Retina (tissue), 1 donor: Measurements from ENCODE around the gene HAUS5.
"Not testable (repeated sequence)": the region's sequence is repeated elsewhere in the genome, so short reads cannot be mapped to it uniquely, and the experiment has no call there.

Experiments used
- DNase-seq: peaks from one replicate; pipeline ENCODE4 v3.0.0-alpha.2; 2016

The HAUS5 gene, protein sequence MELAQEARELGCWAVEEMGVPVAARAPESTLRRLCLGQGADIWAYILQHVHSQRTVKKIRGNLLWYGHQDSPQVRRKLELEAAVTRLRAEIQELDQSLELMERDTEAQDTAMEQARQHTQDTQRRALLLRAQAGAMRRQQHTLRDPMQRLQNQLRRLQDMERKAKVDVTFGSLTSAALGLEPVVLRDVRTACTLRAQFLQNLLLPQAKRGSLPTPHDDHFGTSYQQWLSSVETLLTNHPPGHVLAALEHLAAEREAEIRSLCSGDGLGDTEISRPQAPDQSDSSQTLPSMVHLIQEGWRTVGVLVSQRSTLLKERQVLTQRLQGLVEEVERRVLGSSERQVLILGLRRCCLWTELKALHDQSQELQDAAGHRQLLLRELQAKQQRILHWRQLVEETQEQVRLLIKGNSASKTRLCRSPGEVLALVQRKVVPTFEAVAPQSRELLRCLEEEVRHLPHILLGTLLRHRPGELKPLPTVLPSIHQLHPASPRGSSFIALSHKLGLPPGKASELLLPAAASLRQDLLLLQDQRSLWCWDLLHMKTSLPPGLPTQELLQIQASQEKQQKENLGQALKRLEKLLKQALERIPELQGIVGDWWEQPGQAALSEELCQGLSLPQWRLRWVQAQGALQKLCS

DNA sequence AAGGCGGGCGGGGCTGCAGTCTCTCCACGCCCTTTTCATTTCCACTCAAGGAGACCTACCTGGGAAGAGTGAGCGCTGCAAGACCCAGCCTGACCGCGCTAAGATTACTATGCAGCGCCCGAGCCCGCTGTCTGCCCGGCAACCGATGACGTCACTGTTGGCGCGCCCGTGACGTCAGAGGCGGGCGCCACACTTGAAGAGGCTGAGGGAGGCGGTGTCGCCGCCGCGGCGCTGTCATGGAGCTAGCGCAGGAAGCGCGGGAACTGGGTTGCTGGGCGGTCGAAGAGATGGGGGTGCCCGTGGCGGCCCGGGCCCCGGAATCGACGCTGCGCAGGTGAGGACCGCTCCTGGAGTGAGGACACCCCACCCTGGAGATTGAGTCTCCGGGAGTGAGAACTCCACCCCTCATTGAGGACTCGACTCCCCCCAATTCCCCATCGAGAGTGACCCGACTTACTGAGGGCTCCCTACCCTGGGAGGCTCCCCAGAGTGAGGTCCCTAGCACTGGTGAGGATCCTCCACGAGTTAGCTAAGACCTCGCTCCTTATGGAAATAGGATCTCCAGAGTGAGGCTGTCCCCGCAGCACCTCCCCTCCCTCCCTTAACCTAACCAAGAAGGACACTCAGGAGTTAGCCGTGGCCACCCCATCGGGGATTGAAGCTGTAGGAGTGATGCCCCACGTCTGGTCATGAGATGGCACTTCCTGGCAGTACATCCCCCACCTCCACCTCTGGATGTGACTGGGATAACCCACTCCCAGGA lies at the start of gene HAUS5:
Gene HAUS5, plus strand, starts transcription at position 177 of the 763 bp plus-strand sequence. Its CDS starts 60 bp downstream, at position 237.
- DNase-seq = peak; percentile 98

DNA sequence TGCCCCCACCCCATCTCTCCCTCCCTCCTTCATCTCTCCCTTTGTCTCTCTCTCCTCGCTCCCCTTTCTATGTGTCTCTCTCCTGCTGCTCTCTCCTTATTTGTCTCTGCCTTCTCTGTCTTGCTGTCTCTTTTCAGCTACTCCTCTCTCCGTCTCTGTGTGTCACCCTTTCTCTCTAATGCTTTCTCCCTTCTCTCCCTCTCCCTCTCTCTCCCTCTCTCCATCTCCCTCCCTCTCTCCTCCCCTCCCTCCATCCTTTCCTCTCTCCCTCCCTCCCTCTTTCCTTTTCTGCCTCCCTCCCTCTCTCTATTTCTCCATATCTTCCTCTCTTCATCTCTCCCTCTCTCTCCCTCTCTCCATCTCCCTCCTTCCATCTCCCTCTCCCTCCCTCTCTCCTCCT lies 49.8 kb upstream of the HAUS5 start:
- no peak for DNase-seq

DNA sequence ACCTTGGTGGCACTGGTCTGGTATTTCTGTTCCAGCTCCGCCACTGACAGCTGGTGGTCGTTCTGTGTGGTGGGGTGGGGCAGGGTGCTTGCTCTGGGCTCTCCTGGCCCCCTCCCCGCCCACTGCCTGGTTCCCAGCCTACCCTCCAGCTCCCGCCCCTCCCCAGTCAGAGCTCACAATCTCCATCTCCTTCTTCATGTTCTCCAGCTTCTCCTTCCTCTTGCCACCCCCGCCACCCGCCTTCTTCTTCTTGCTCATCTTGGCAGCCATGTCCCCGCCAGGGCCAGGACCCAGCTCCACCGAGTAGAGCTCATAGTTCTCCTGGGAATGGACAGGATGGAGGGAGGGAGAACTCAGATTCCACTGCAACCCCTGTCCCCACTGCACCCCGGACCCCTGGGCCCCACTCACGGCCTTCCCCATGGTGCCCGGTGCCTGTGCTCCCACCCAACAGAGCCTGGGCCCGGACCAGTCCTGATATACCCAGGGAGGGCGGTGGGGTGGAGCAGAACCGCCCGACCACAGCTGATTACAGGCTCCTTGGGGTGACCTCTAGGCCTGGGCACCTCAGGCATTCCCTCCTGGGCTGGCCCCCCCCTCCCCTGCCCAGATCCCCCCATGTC lies 49.2 kb upstream of the HAUS5 start, which contains the start of gene ATP4A:
Gene ATP4A, minus strand, starts transcription at position 452 of the 623 bp plus-strand sequence. Its CDS starts 29 bp downstream, at position 423.
- no peak for DNase-seq

DNA sequence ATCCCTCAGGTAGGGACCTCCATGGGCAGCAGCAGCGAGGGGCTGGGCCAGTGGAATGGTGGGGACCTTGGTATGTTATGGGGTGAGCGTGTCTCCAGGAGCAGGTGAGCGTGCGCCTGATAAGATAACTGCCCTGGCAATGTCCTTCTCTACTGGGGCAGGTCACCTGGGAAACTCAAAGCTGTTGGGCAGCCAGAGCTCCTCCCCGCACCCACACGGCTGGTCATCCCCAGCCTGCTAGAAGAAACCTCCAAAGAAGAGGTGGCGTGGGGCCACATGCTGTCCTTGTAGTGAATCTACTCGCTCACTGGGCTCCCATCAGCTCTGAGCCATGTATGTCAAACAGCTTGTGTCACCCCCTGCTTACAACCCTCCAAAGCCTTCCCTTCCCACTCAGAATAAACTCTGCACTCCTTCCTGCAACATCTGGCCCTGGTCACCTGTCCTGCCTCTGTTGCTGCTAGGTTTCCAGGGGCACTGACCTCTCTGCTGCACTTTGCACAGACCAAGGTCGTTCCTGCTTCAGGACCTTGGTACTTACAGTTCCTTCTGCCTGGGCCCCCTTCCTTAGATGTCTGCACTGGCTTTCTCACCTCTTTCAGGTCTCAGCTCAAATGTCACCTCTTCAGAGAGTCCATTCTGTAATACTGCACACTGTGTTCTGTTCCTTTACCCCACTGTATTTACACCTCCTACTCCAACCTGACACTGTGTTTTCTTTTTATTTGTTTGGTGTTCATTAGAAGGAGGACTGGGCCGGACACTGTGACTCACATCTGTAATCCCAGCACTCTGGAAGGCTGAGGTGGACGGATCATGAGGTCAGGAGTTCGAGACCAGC lies 47.3 kb upstream of the HAUS5 start:
- no peak for DNase-seq

DNA sequence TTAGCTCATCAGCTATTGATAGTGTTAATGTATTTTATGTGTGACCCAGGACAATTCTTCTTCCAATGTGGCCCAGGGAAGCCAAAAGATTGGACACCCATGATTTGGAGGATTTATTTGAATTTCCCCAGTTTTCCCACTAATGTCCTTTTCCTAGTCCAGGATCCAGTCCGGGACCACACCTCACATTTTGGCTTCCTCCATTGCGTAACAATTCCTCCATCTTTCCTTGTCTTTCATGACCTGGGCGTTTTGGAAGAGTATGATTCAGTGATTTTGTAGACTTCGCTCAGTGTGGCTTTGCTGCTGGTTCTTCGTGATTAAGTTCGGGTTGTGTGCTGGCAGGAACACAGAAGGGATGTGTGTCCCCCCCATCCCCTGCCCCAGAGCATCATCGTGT lies 45.8 kb upstream of the HAUS5 start:
- no peak for DNase-seq

DNA sequence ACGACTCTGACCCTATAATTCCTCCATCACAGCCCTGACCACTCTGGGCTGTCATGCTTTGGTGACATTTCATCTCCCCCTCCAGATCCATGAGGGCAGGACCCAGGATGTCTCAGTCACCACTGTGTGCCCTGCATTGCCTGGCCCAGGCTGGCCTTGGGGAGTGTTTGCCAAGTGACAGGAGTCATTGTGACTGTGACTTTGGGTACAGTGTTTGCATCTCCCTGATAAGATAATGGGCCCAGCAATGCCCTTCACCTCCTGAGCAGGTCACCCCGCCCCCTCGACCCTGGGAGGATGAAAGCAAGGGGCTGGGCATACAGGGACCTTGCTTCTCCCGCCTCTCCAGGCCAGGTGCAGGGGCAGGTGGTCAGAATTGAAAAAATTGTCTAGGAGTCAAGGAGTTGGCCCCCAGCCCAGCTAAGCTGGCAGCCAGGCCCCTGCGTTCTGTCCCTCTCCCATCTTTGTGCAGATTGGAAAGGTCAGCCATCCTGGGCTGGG lies 43.2 kb upstream of the HAUS5 start:
- DNase-seq = no peak

DNA sequence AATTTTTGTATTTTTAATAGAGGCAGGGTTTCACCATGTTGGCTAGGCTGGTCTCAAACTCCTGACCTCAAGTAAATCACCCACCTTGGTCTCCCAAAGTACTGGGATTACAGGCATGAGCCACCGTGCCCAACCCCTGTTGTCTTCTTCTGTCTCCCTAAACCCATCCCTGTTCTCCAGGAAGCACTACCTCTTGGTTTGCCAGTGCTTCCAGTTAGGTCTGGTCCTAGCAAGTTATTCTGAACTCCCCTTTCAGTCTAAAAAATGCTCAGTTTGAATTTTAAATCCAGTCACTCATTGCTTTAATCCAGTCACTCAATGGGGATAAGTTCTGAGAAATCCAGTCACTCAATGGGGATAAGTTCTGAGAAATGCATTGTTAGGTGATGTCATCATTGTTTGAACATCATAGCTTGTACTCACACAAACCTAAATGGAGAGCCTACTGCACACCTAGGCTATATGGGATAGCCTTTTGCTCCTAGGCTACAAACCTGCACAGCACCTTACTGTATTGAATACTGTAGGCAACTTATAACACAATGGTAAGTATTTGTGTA lies 41.0 kb upstream of the HAUS5 start:
- DNase-seq = no peak

DNA sequence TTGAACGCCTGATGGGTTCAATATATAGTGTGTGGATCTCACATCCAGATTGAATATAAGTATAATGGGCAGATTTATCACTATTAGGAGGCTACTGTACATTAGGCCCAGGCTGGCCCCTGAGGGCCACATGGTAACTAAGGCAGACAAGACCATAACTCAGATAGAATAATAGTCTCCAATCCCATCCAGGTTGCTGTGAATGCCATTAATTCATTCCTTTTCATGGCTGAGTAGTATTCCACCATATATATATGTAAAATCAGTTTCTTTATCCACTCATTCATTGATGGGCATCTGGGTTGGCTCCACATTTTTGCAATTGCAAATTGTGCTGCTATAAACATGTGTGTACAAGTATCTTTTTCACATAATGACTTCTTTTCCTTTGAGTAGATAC lies 34.6 kb upstream of the HAUS5 start:
- DNase-seq = no peak

DNA sequence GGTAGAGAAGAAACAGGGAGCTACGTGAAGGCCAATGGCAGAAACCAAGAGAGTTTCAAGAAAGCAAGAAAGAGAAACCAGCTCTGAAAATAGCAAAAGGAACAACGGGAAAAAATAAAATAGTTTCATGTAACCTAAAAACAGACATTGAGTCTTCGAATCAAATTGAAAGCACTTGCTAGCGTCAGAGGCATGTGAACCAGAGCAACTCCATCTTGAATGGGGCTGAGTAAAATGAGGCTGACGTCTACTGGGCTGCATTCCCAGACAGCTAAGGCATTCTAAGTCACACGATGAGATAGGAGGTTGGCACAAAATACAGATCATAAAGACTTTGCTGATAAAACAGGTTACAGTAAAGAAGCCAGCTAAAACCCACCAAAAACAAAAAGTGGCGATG lies 33.8 kb upstream of the HAUS5 start:
- DNase-seq = no peak

DNA sequence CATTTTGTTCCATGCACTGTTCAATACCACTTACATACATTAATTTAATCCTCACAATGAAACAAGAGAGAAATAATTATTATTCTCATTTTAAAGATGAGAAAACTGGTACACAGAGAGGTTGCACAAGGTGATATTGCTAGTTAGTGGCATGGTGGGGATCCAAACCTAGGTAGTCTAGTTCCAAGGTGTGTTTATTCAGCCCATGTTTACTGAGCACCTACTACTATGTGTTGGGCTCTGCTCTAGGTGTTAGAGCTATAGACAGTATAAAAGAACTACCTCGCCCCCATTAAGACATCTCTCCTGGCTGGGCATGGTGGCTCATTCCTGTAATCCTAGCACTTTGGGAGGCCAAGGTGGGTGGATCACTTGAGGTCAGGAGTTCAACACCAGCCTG lies 29.8 kb upstream of the HAUS5 start:
- DNase-seq = no peak

DNA sequence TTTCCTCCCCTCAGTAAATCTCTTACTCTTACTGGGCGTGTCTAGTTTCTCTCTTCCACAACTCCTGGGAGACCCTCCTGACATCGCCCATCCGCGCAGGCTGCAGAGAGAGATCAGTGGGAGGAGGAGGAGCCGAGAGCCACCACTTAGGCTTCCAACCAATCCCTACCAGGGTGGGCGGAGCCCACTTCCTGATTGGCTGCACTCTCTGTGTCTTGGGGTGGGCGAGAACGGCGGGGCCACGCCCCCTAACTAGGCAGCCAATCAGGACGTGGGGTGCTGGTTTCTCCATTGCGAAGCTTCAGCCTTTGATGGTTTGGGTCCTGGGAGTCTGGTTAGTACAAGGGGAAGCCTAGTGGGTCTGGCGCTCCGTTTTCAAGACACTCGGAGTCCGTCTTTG lies 26.7 kb upstream of the HAUS5 start, which contains the start of gene PMIS2:
Gene PMIS2, plus strand, starts transcription at position 326 of the 400 bp plus-strand sequence. CDS start 87 bp downstream, outside the sequence.
- no peak for DNase-seq

DNA sequence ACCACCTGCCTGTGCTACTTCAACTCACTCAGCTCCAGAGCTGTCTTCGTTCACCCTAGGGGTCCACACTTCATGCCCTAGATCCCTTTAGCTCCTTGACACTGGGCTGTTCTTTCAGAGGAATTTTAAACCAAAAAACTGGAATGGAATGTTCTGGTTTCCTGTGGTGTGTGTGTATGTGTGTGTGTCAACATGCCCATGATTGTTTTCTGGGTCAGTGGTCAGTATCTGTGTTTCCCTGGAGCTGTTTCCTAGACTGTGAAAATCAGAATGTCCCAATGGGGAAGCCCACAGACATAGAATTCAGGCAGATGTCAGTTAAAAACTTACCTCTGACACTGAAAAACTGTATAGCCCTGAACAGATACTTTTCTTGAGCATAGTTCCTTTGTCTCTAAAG lies 25.2 kb upstream of the HAUS5 start:
- peak; percentile 32 for DNase-seq

DNA sequence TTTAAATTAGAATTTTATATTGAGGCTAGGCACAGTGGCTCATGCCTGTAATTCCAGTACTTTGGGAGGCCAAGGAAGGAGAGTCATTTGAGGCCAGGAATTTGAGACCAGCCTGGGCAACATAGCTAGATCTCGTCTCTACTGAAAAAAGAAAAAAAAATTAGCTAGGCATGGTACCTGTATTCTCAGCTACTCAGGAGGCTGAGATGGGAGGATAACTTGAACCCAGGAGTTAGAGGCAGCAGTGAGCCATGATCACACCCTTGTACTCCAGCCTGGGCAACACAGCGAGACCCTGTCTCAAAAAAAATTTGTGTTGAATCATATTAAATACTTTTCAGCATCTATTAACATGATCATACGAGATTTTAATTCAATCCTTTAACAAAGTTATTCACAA lies 21.7 kb upstream of the HAUS5 start:
- no peak for DNase-seq

DNA sequence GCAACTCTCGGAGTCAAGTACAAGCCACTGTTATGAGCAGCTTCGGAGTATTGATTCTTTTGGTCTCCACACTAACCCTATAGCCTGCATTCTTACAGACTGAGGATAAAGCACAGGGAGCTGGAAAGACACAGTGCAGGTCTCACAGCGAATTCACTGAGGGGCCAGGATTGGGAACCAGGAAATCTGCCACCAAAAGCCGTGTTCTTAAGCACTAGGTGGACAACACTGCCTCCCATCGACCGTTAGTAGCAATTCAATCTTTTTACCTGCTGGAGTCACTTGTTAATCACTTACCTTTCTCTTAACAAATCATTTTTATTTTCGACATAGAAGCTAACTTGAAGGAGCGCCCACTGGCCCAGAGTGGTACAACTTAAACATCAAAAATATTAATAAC lies 20.3 kb upstream of the HAUS5 start:
- DNase-seq = peak; percentile 31

DNA sequence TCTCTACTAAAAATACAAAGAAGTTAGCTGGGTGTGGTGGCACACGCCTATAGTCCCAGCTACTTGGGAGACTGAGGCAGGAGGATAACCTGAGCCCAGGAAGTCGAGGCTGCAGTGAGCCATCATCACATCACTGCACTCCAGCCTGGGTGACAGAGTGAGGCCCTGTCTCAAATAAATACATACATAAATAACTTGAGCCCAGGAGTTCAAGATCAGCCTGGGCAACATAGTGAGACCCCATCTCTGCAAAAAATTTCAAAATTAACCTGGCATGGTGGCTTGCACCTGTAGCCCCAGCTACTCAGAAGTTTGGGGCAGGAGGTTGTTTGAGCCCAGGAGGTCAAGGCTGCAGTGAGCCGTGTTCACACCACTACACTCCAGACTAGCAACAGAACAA lies 17.5 kb upstream of the HAUS5 start:
- not testable (repeated sequence) for DNase-seq

DNA sequence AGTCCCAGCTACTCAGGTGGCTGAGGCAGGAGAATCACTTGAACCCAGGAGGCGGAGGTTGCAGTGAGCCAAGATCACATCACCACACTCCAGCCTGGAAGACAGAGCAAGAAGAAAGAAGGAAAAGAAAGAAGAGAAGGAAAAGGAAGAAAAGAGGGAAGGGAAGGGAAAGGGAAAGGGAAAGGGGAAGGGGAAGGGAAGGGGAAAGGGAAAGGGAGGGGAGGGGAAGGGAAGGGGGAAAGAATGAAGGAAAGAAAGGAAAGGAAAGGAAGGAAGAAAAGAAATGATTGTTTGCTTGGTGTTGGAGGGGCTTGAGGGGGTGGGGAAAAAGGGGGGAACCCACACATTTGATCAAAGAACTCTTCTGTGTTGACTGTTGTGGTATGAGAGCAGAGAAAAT lies 16.6 kb upstream of the HAUS5 start:
- no peak for DNase-seq

DNA sequence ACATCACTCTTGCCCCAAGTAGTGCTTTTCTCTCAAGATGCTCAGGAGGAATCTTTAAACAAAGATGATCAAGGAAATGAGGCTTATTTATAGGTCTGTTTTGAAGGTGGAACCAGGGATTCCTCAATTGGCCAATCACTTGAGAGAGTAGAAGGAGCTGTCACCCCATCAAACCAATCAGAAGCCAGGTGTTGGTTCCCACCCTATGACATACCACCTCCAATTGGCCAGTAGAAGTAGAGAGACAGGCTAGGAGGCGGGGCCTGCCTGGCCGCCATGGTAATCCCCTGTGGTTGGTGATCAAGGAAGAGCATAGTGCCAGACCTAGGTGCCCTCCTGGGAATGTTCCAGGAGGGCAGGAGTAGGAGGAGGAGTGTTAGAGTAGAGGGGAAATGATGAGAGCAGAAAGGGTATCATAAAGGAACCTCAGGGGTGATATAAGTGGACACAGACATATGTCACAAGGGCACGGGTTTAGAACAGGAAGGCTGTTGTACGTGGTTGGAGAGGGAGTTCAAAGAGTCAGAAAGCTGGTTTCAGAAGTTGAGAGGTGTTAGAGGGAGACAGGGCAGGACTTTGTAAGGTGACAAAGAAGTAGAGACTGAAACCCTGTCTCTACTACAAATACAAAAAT lies 16.1 kb upstream of the HAUS5 start:
- DNase-seq = no peak

DNA sequence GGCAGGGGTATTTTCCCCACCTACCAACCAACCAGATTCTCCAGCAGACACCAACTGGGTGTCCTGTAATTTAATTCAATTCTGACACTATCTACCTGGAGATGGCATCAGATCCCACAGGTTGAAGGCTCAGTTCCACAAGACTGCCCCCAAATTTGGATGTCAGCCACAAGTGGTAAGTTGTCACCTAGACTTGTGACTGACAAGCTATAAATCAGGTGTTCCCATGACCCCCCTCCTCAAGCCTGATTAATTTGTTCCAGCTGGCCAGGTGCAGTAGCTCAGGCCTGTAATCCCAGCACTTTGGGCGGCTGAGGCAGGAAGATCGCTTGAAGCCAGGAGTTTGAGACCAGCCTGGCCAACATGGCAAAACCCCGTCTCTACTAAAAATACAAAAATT lies 10.6 kb upstream of the HAUS5 start:
- DNase-seq = no peak

DNA sequence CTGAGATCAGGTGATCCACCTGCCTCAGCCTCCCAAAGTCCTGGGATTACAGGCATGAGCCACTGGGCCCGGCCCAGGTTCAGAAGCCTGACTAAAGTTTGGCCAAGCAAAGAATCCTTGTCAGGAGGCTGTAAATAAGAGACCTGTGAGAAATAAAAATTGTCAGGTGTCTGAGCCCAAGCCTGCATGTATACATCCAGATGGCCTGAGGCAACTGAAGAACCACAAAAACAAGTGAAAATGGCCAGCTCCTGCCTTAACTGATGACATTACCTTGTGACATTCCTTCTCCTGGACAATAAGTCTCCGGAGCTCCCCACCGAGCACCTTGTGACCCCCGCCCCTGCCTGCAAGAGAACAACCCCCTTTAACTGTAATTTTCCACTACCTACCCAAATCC lies 8.1 kb upstream of the HAUS5 start:
- not testable (repeated sequence) for DNase-seq

DNA sequence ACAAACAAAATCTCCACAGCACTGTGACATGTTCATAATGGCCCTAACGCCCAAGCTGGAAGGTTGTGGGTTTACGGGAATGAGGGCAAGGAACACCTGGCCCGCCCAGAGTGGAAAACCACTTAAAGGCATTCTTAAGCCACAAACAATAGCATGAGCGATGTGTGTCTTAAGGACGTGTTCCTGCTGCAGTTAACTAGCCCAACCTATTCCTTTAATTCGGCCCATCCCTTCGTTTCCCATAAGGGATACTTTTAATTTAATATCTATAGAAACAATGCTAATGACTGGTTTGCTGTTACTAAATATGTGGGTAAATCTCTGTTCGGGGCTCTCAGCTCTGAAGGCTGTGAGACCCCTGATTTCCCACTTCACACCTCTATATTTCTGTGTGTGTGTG lies 5.4 kb upstream of the HAUS5 start:
- DNase-seq = not testable (repeated sequence)

DNA sequence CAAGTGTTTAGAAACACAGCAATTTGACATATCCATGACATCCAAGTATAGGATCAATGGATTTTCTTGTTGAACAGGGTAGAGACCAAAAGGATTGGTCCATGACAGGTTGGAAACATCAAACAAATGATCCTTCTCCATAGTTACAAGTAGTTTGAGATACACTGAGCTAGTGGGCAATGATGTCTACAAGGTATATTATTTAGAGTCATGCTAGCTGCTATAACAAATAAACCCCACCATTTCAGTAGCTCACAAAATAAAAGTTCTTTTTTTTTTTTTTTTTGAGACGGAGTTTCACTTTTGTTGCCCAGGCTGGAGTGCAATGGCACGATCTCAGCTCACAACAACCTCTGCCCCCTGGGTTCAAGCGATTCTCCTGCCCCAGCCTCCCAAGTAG lies 4.9 kb upstream of the HAUS5 start:
- no peak for DNase-seq
